Nephron progenitor cell (in vitro differentiated cells): ENCODE data around the gene TBCA.

Source experiments
- DNase-seq: peaks from one replicate; pipeline ENCODE4 v3.0.0; 2021
- H3K27ac Mint-ChIP-seq: 2 replicates; pipeline ENCODE4 v1.8.0; 2021; ENCODE audit warnings: mild to moderate bottlenecking, moderate library complexity, mixed read lengths
- H3K27me3 Mint-ChIP-seq: 2 replicates; pipeline ENCODE4 v1.8.0; 2021; ENCODE audit warnings: mild to moderate bottlenecking, low read depth, mixed read lengths; ENCODE audit not compliant: poor library complexity
- H3K36me3 Mint-ChIP-seq: 2 replicates; pipeline ENCODE4 v1.8.0; 2021; ENCODE audit warnings: low read depth, mixed read lengths
- H3K4me1 Mint-ChIP-seq: 2 replicates; pipeline ENCODE4 v1.8.0; 2021; ENCODE audit warnings: mixed read lengths
- H3K4me3 Mint-ChIP-seq: 2 replicates; pipeline ENCODE4 v1.8.0; 2021; ENCODE audit warnings: mild to moderate bottlenecking, moderate library complexity, mixed read lengths
- H3K9me3 Mint-ChIP-seq: 2 replicates; pipeline ENCODE4 v1.8.0; 2021; ENCODE audit warnings: mild to moderate bottlenecking, moderate library complexity, mixed read lengths
- TF ChIP-seq, protein P1 (sequence below): fragments of 200-600 bp; sonication (generic); IDR thresholded peaks from 2 replicates; pipeline ENCODE4 v1.5.0; 2021; ENCODE audit warnings: antibody characterized with exemption

TBCA gene

DNA sequence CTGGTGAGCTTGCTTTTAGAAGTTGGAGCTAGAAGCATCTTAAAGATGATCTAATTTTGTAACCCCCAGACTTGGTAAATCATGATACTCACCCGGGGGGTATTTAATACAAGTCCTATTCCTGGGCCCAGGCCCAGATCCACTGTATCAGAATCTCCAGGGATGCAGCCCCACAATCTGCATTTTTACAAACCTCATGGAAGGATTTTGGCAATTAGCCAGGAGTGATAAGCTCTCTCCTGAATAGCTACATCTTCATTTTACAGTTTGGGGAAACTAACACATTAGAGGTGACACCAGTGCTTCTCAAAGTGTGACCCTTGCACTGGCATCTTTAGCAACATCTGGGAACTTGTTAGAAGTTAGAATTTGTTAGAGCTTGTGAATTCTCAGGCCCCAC lies 106.5 kb downstream of the TBCA start:
- Mint-ChIP-seq H3K27ac (no peak overlapping the region), H3K36me3 (no peaks in the 10 kb centered on the region), H3K4me1 (no peaks in the 10 kb centered on the region), H3K27me3 (peaks cover 3% of the 10 kb centered on the region), H3K4me3 (no peak overlapping the region), H3K9me3 (peaks cover 2% of the 10 kb centered on the region)
- TF ChIP-seq, protein P1, sequence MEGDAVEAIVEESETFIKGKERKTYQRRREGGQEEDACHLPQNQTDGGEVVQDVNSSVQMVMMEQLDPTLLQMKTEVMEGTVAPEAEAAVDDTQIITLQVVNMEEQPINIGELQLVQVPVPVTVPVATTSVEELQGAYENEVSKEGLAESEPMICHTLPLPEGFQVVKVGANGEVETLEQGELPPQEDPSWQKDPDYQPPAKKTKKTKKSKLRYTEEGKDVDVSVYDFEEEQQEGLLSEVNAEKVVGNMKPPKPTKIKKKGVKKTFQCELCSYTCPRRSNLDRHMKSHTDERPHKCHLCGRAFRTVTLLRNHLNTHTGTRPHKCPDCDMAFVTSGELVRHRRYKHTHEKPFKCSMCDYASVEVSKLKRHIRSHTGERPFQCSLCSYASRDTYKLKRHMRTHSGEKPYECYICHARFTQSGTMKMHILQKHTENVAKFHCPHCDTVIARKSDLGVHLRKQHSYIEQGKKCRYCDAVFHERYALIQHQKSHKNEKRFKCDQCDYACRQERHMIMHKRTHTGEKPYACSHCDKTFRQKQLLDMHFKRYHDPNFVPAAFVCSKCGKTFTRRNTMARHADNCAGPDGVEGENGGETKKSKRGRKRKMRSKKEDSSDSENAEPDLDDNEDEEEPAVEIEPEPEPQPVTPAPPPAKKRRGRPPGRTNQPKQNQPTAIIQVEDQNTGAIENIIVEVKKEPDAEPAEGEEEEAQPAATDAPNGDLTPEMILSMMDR: no peak
- DNase-seq: no peak

DNA sequence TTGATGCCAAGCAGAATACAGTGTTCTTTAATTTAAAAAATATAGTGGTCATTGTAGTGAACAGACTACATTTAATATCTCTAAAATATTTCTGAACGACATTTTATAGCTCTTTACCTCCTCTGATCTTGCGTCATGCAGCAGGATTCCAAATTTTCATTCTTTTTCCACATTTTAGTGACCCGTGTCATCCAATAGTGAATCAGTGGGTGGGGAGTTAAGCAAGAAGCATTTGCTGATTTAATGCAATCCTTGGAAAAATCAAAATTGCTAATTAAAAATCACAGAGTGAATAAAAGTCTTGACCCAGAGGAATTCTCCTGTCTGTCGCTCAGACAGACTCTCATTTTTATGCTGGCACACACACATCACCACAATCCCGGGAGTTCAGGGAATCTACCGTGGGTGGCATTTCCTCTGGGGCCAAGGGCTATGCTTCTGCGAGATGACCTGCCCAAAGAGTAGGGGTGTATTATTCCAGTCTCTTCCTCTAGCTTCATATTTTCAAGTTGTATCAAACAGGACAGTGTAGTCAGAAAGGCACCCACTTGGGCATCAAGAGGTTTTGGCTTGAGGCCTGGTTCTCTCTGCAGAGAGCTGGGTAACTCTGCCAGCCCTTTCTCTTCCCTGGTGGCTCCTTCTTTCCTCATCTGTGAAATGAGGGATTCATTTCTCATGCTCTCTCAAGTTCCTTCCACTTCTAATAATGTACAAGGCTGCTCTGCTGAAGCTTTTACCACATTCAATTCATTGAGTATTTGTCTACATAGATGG lies 112.9 kb downstream of the TBCA start:
- no peak for DNase-seq
- Mint-ChIP-seq H3K4me1 (no peaks in the 10 kb centered on the region), H3K27ac (no peak overlapping the region), H3K27me3 (peaks cover 7% of the 10 kb centered on the region), H3K36me3 (no peaks in the 10 kb centered on the region), H3K4me3 (no peak overlapping the region), H3K9me3 (no peaks in the 10 kb centered on the region)
- TF ChIP-seq, protein P1: no peak

DNA sequence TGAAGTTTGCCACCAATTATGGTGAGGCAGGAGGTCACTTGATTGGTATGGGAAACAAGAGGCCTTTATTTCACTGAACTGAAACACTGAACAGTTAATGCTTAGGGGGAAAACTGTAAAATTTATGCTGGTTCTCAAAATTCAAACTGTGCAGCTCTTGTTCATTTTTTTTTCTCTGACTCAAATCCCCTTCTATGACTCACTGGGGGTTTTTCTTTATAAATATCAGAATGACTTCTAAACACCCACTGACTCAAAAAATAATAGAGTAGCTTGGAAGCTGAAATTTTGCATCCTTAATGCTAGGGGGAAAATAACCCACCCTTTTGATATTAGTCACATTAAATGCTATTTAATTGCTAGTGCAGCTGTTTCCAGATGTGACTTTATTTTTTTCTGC lies 113.5 kb downstream of the TBCA start:
- Mint-ChIP-seq H3K4me1 (no peaks in the 10 kb centered on the region), H3K4me3 (no peak overlapping the region), H3K27ac (no peak overlapping the region), H3K27me3 (peaks cover 9% of the 10 kb centered on the region), H3K36me3 (no peaks in the 10 kb centered on the region), H3K9me3 (no peaks in the 10 kb centered on the region)
- TF ChIP-seq, protein P1: no peak
- DNase-seq: no peak

DNA sequence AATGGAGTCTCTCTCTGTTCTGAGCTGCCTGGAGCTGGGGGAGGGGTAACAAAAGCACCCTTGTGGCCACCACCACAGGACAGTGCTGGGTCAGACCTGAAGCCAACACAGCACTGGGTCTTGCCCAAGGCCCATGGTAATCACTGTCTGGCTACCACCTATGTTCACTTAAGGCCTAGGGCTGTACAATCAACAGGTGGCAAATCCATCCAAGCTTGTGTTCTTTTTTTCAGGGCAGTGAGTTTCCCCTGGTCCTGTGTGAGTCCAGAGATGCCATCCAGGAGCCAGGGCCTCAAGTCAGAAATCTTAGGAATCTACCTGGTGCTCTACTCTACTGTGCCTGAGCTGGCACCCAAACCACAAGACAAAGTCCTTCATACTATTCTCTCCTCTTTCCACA lies 117.5 kb downstream of the TBCA start:
- TF ChIP-seq, protein P1: no peak
- no peaks in the 10 kb centered on the region for H3K4me1 Mint-ChIP-seq
- no peaks in the 10 kb centered on the region for H3K36me3 Mint-ChIP-seq
- no peak for DNase-seq
- H3K27ac Mint-ChIP-seq: no peak overlapping the region
- H3K9me3 Mint-ChIP-seq: no peaks in the 10 kb centered on the region
- peaks cover 16% of the 10 kb centered on the region for H3K27me3 Mint-ChIP-seq
- H3K4me3 Mint-ChIP-seq: no peak overlapping the region

DNA sequence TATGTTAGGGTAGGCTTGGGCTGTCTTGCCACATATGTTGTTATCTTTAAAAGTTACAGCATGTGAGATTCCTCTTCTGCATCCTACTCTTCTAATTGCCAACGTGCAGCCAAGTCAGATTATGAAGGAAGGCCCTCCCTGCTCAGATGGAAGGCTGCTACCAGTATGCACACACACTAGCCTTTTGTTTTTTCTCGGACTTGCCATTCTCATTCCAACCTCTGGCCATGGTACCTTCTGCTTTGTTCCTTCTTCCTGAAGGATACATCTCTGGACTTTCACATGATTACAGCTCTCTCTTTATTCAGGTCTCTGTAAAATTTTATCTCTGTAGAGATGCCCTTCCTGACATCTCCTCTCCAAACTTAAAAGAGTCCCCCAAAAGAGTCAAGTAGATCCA lies 124.8 kb downstream of the TBCA start:
- Mint-ChIP-seq H3K4me1 (no peaks in the 10 kb centered on the region), H3K9me3 (peaks cover 4% of the 10 kb centered on the region), H3K27me3 (peaks cover 75% of the 10 kb centered on the region), H3K36me3 (no peaks in the 10 kb centered on the region), H3K27ac (no peak overlapping the region), H3K4me3 (no peak overlapping the region)
- DNase-seq: no peak
- TF ChIP-seq, protein P1: no peak

DNA sequence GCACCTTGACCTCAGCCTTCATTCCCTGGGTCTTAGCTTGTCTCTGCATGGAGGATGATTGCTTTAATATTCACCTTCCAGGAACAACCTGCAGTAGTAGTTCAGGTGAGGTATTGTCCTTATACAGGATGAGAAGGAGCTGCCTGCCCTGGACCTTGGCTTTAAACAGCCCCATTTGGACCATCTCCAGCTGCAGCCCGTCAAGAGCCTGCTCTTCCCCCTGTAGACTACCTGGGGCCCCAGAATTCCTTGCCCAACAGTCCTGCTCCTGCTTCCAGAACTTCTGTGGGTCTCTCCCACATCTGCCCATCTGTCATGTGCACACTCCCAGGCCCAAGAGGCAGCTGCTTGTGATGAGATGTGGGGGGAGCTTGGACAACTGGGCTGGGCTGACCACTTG lies 125.5 kb downstream of the TBCA start:
- TF ChIP-seq, protein P1: no peak
- Mint-ChIP-seq H3K9me3 (peaks cover 4% of the 10 kb centered on the region), H3K27me3 (peaks cover 81% of the 10 kb centered on the region), H3K4me1 (no peaks in the 10 kb centered on the region), H3K4me3 (no peak overlapping the region), H3K27ac (no peak overlapping the region), H3K36me3 (no peaks in the 10 kb centered on the region)
- DNase-seq: no peak
